GM19438 (cell line): ENCODE data around the gene KRT4.

Experiments
- ATAC-seq: cut with Tn5 transposase; IDR thresholded peaks from one replicate; pipeline ENCODE4 v1.9.1; 2021; ENCODE audit warnings: low read depth; ENCODE audit not compliant: unreplicated experiment

Gene KRT4

DNA sequence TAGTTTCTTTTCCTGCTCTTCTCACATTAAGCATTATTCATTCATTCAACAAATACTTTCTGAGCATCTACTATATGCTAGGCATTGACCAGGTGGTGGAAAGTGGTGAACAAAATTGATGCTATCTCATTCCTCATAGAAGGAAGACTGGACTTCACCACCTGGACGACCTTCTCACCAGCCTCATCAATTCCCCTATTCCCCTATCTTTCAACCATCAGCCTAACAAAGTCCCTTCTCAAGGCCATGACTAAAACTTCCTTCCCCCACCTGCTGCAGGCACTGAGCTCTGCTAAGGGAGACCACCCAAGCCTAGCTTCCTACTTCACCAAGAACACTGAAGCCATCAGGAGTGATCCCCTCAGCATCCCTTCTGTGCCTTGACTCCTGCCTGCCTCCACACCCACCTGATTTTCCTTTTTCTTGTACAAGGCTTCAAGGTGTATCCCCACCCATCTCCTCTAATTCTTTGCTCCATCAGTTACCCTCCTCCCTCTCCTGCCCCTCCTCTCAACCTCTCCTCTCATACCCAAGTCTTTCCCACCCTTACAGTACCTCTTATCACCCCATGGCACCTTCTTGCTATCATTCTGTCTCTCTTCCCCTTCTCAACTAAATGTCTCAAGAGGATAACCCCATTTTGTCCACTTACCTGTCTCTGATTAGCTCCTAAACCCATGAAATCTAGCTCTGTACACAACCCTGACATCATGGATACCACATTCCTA, 56.3 kb downstream of the KRT4 start:
- ATAC-seq, result no peak
